ENCODE data around the gene PRICKLE2.

Gene PRICKLE2

GRCh38 chr3:64063983-64064438 lies 161.3 kb downstream of the PRICKLE2 start:
- DNase-seq, result no peak

GRCh38 chr3:64063207-64063982 lies 161.9 kb downstream of the PRICKLE2 start:
- no peak for DNase-seq

GRCh38 chr3:64061628-64062027 lies 163.6 kb downstream of the PRICKLE2 start:
- DNase-seq, result no peak

- no peak for DNase-seq
Observed at GRCh38 chr3:64059484-64060175, 165.6 kb downstream of the PRICKLE2 start.

- DNase-seq, result no peak
Observed at GRCh38 chr3:64058566-64058965, 166.7 kb downstream of the PRICKLE2 start.

- no peak for DNase-seq
Observed at GRCh38 chr3:64057231-64057630, 168.0 kb downstream of the PRICKLE2 start.

- no peak for DNase-seq
Observed at GRCh38 chr3:64056606-64057180, 168.6 kb downstream of the PRICKLE2 start.

- DNase-seq, result no peak
Observed at GRCh38 chr3:64055076-64055475, 170.2 kb downstream of the PRICKLE2 start.

DNA sequence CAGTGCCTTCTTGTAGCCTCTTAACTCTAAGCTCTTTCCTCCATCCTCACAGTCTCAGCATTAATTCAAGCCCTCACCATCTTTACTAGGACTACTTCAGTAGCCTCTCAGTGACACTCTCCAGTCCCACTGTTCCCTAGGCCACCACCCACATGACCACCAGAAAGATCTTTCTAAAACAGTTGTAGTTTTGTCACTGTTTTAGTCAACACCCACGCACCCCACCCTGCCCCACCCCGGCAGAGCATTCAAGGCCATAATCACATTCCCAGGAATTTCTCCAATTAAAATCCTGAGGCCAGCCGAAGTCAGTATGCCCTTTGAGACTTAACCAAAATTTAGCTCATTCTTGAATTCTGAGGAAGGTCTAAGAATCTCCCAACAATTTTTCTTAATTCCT lies 170.8 kb downstream of the PRICKLE2 start:
- no peak for DNase-seq

- no peak for DNase-seq
Observed at GRCh38 chr3:64053581-64053980, 171.7 kb downstream of the PRICKLE2 start.

- DNase-seq, result no peak
Observed at GRCh38 chr3:64053117-64053516, 172.1 kb downstream of the PRICKLE2 start.

DNA sequence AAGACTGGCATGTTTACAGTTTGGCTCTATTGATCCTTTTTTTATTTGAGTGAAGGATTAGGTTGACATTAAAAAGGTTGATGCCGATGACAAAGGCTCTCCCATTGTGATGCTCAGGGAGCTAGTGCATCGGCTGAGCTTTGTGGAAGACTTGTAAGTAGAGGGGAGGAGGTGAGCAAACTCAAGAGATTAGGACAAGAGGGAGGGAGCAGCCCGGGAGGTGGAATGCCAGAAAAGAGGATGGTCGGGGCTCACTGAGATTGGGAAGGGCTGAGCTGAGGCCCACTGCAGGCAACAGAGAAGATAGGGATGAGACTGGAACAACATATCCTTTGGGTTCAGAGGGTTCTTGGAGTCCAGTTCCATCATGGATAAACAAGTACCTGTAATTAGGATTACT lies 175.4 kb downstream of the PRICKLE2 start:
- DNase-seq, result no peak

- DNase-seq, result peak; percentile 38
Observed at GRCh38 chr3:64049136-64049535, 176.1 kb downstream of the PRICKLE2 start.

DNA sequence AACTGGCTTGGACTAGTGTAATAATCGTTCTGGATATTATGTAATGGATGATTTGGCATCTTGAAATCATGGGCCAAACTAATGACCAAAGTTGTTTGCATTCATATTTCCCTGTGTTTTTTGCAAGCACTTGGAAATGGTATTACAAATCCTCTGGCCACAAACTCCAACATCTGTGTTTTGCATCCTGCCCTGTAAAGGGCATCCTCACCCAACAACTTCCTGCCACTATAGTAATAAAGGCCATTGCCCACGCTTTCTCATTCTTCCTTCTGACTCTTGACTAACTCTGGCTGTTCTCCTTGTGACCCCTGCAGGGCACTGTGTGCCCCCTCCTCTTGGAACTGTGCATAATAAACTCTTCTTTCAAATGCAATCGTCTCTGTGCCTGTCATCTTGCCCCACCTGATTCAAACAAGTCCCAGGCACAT lies 176.6 kb downstream of the PRICKLE2 start:
- DNase-seq, result peak; percentile 4

DNA sequence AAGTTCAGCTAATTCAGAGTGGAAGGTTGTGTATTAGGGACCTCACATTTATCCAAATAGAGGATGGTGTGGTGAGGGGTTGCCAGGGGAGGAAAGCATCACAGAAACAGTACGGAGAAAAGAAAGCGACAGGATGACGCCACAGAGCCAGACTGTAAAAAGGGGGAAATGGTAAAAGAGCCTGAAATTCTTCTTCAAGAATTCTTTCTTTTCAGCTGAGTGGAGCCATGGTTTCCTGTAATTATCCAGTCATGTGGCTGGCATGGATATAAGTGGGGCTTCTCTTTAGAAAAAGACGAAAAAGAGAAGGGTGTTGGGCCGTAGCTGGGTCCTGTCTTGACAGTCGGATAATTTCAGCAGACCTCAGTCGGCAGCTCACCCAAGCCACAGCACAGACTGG lies 177.5 kb downstream of the PRICKLE2 start:
- DNase-seq, result no peak

DNA sequence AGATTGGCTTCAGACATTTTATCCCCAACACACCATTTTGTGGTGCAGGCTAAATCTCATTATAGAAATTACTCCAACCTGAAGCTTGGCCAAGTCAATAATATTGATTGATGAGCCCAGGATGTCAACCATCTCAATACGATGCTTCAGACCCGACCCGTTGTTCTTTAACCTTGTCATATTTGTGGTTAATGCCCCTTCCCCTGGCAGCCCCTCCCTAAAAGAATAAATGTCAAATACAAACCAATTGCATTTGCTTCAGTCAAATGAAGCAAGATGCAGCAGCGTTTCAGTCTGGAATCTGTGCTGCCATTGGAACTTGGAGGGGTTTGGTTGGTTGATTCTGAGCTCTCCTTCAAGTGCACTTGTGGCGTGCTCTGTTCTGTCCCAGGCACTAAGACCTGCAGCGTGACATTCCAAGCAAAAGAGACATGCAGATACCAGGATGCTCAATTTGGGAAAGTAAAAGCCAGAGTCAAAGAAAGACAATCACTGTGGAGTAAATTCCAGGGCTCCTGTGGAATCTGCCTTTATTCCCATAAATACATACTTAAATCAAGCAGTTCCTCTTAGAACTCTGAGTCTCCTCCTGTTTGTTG lies 178.2 kb downstream of the PRICKLE2 start:
- DNase-seq, result no peak

DNA sequence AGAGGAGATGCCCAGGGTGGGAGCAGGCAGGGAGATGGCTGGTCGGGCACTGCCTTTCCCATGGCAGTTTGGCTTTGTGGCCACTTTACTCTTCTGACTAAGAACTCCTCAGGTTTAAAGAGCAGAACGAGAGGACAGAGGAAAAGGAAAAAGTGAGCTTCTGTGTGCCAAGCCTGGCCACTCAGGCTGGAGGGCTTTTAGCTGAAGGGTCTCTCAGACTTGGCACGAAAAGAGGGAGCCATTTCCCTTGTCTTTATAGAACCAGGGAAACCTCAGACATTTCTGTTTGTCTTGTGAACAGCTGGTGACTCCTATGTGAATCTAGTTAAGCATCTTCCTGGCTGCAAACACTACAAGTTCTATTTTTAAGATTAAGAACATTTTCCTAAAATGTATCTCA lies 178.7 kb downstream of the PRICKLE2 start:
- no peak for DNase-seq

GRCh38 chr3:64042952-64043351 lies 182.3 kb downstream of the PRICKLE2 start:
- no peak for DNase-seq

All from activated CD4-positive, alpha-beta T cell treated with anti-CD3 and anti-CD28 coated beads, Interleukin-10, Interleukin-2, amounts not matched to agents 100 ng/mL and 50 ng/mL, durations not matched to agents 16 hours and 8 hours (primary cell).